H1 (cell line): ENCODE measurements around the gene DMC1. TPM values are rescaled to one million over a fixed set of nuclear protein-coding genes. Genes with fewer than 3 reads are reported as not detected.
"Not testable (repeated sequence)": the region's sequence is repeated elsewhere in the genome, so short reads cannot be mapped to it uniquely, and the experiment has no call there.

ENCODE experiments used
- CTCF ChIA-PET: fragments of 300-600 bp; sonication (Branson Sonifier 250); formaldehyde crosslinking; loops from one replicate; lab custom pipeline; 2021; ENCODE audit not compliant: partially characterized antibody; lab: Charles Lee
- POLR2A ChIA-PET: fragments of 300-600 bp; sonication (Branson Sonifier 250); formaldehyde crosslinking; loops from one replicate; lab custom pipeline; 2021; ENCODE audit warnings: inconsistent platforms; ENCODE audit not compliant: partially characterized antibody; lab: Charles Lee
- DNase-seq, 2 experiments: peaks; one replicate each; pipeline versions ENCODE4 v3.0.0 to v3.0.0-alpha.2; 2010 to 2022; ENCODE audit warnings: low spot score in 2 of 2, low read depth in 1 of 2, mixed read lengths in 1 of 2
- FAIRE-seq: peaks from 2 replicates; lab custom pipeline; 2011; peaks lifted over from hg19 to GRCh38; lab: Jason Lieb, UNC
- H2AFZ ChIP-seq: 2 replicates; pipeline ENCODE4 v1.8.1; 2012; ENCODE audit warnings: low read length, inconsistent platforms
- H2AK5ac ChIP-seq: 2 replicates; pipeline ENCODE4 v1.6.1; 2013; ENCODE audit warnings: low read depth, low read length
- H2BK120ac ChIP-seq: replicated peaks from 2 replicates; pipeline ENCODE3; 2013; ENCODE audit warnings: low read depth, low read length, inconsistent platforms
- H2BK12ac ChIP-seq: 2 replicates; pipeline ENCODE4 v1.6.1; 2013; ENCODE audit warnings: low read depth, low read length
- H2BK15ac ChIP-seq: 2 replicates; pipeline ENCODE4 v1.6.1; 2013; ENCODE audit warnings: low read length
- H2BK20ac ChIP-seq: 2 replicates; pipeline ENCODE4 v1.6.1; 2013; ENCODE audit warnings: low read length
- H2BK5ac ChIP-seq: 2 replicates; pipeline ENCODE4 v1.6.1; 2013; ENCODE audit warnings: low read depth, low read length
- H3K14ac ChIP-seq: 2 replicates; pipeline ENCODE4 v1.6.1; 2013; ENCODE audit warnings: inconsistent platforms; ENCODE audit not compliant: insufficient read length
- H3K18ac ChIP-seq: 2 replicates; pipeline ENCODE4 v1.6.1; 2013; ENCODE audit warnings: low read length; ENCODE audit errors: extremely low read depth
- H3K23ac ChIP-seq: 2 replicates; pipeline ENCODE4 v1.6.1; 2013; ENCODE audit warnings: inconsistent platforms; ENCODE audit not compliant: insufficient read length
- H3K23me2 ChIP-seq: 2 replicates; pipeline ENCODE4 v1.6.1; 2013; ENCODE audit warnings: low read depth, low read length
- H3K27ac ChIP-seq: 2 replicates; pipeline ENCODE4 v1.6.1; 2011; ENCODE audit warnings: low read depth, low read length, inconsistent platforms
- H3K27me3 ChIP-seq, 4 experiments: replicated peaks in 1 of 4; 1 replicate in 1 of 4; 2 replicates in 3 of 4; pipeline versions ENCODE4 v1.6.1 to v1.8.1; 2011 to 2013; ENCODE audit warnings: low read length in 3 of 4, mild to moderate bottlenecking in 3 of 4, inconsistent platforms in 2 of 4, mixed read lengths in 2 of 4, moderate library complexity in 1 of 4; ENCODE audit not compliant: control insufficient read depth in 3 of 4, insufficient read depth in 3 of 4; ENCODE audit errors: extremely low read depth in 1 of 4
- H3K36me3 ChIP-seq, 4 experiments: 2 replicates each; pipeline versions ENCODE4 v1.6.1 to v1.8.1; 2011 to 2013; ENCODE audit warnings: mild to moderate bottlenecking in 4 of 4, low read length in 3 of 4, moderate library complexity in 2 of 4, control low read depth in 1 of 4, inconsistent platforms in 1 of 4; ENCODE audit not compliant: insufficient read depth in 4 of 4, control insufficient read depth in 2 of 4
- H3K4ac ChIP-seq: replicated peaks from 2 replicates; pipeline ENCODE3; 2013; ENCODE audit warnings: low read length, low read depth, mixed read lengths, inconsistent platforms; ENCODE audit not compliant: insufficient read length
- H3K4me1 ChIP-seq, 4 experiments: replicated peaks in 1 of 4; 1 replicate in 1 of 4; 2 replicates in 3 of 4; pipeline versions ENCODE4 v1.6.1 to v1.8.1; 2011 to 2013; ENCODE audit warnings: low read length in 3 of 4, inconsistent platforms in 2 of 4, mixed read lengths in 1 of 4; ENCODE audit not compliant: insufficient read depth in 4 of 4, control insufficient read depth in 3 of 4
- H3K4me2 ChIP-seq, 2 experiments: 2 replicates each; pipeline versions ENCODE4 v1.6.1 to v1.8.1; 2011 to 2013; ENCODE audit warnings: low read depth in 2 of 2, low read length in 2 of 2, control low read depth in 1 of 2, inconsistent platforms in 1 of 2, mild to moderate bottlenecking in 1 of 2; ENCODE audit not compliant: insufficient read depth in 1 of 2
- H3K4me3 ChIP-seq, 4 experiments: fragments of 200-600, 300-600 bp in 1 of 4; sonication (generic), shearing (Covaris generic), sonication (Bioruptor Twin) in 1 of 4; 2 replicates each; pipeline versions ENCODE4 v1.5.1 to v1.8.1; 2011 to 2016; ENCODE audit warnings: low read length in 4 of 4, low read depth in 3 of 4, control low read depth in 2 of 4, inconsistent platforms in 2 of 4, mild to moderate bottlenecking in 2 of 4, mixed read lengths in 1 of 4, moderate library complexity in 1 of 4; ENCODE audit not compliant: insufficient read depth in 2 of 4; ENCODE audit errors: extremely low read depth in 1 of 4
- H3K56ac ChIP-seq: replicated peaks from 2 replicates; pipeline ENCODE3; 2013; ENCODE audit warnings: low read depth, mild to moderate bottlenecking, mixed read lengths, low read length, inconsistent platforms; ENCODE audit not compliant: insufficient read length
- H3K79me1 ChIP-seq: 2 replicates; pipeline ENCODE4 v1.6.1; 2013; ENCODE audit warnings: low read depth, low read length, control low read depth
- H3K79me2 ChIP-seq, 2 experiments: 2 replicates each; pipeline versions ENCODE4 v1.6.1 to v1.8.1; 2012 to 2013; ENCODE audit warnings: low read length in 2 of 2, mild to moderate bottlenecking in 2 of 2, inconsistent platforms in 1 of 2; ENCODE audit not compliant: insufficient read depth in 2 of 2, control insufficient read depth in 1 of 2
- H3K9ac ChIP-seq, 4 experiments: replicated peaks in 1 of 4; 1 replicate in 1 of 4; 2 replicates in 3 of 4; pipeline versions ENCODE4 v1.6.1 to v1.8.1; 2011 to 2013; ENCODE audit warnings: low read depth in 3 of 4, low read length in 3 of 4, control low read depth in 2 of 4, mild to moderate bottlenecking in 2 of 4, moderate library complexity in 2 of 4, inconsistent platforms in 1 of 4; ENCODE audit errors: extremely low read depth in 1 of 4
- H3K9me3 ChIP-seq, 2 experiments: 2 replicates each; pipeline versions ENCODE4 v1.6.1 to v1.8.1; 2012 to 2013; ENCODE audit warnings: mild to moderate bottlenecking in 2 of 2, moderate library complexity in 2 of 2, control low read depth in 1 of 2, inconsistent platforms in 1 of 2, low read depth in 1 of 2, low read length in 1 of 2, mixed read lengths in 1 of 2; ENCODE audit not compliant: insufficient read depth in 2 of 2
- H4K20me1 ChIP-seq, 2 experiments: replicated peaks in 1 of 2; 2 replicates each; pipeline versions ENCODE3 to v1.8.1; 2011 to 2013; ENCODE audit warnings: inconsistent platforms in 2 of 2, low read length in 2 of 2, mild to moderate bottlenecking in 1 of 2; ENCODE audit not compliant: insufficient read depth in 2 of 2, control insufficient read depth in 1 of 2
- H4K5ac ChIP-seq: 2 replicates; pipeline ENCODE4 v1.6.1; 2013; ENCODE audit warnings: low read length, low read depth, mixed read lengths, inconsistent platforms; ENCODE audit not compliant: insufficient read length
- H4K8ac ChIP-seq: 2 replicates; pipeline ENCODE4 v1.8.0; 2013; ENCODE audit warnings: mild to moderate bottlenecking, moderate library complexity, low read length, inconsistent platforms; ENCODE audit not compliant: insufficient read depth; ENCODE audit errors: extremely low read depth
- H4K91ac ChIP-seq: replicated peaks from 2 replicates; pipeline ENCODE3; 2013; ENCODE audit warnings: low read length, mixed read lengths, inconsistent platforms; ENCODE audit not compliant: insufficient read length
- WGBS, 2 experiments: shearing (Covaris generic) in 1 of 2; methylation state at CpG; one replicate each; pipeline versions ENCODE4 v1.1.6 to v1.1.7; 2013 to 2015; ENCODE audit warnings: low lambda C conversion rate in 2 of 2, mixed read lengths in 2 of 2, inconsistent platforms in 1 of 2, low coverage in 1 of 2, missing lambda C conversion rate in 1 of 2; ENCODE audit not compliant: insufficient replicate concordance in 2 of 2, insufficient coverage in 1 of 2, insufficient read length in 1 of 2; ENCODE audit errors: extremely low coverage in 1 of 2, missing lambda C conversion rate in 1 of 2; 5-methylcytosine and 5-hydroxymethylcytosine counted together
- polyA plus RNA-seq, 7 experiments: library from polyadenylated mRNA; depleted of rRNA in 3 of 7; stranded (reverse) in 5 of 7; unstranded in 2 of 7; fragments of >200 nt in 5 of 7; fragments of 200-250 nt in 2 of 7; gene quantifications; 1 replicate in 5 of 7; 2 replicates in 1 of 7; 4 replicates in 1 of 7; pipeline versions ENCODE4 v1.2.1 to v1.2.3, GENCODE V29; 2011 to 2013; ENCODE audit warnings: missing spikeins in 2 of 7, mixed read lengths in 2 of 7
- total RNA-seq: library from RNA; stranded (reverse); fragmentation: NEBNext Ultra II Directional; extraction: Animal tissue kit (Norgen Biotek cat#: 25700); gene quantifications from 2 replicates; pipeline ENCODE4 v1.2.1, GENCODE V29; 2021

Gene DMC1
- total and polyA plus RNA-seq, 2 of the 8 experiments (the other 6 are each of a cell fraction or from before 2014, with no cell fraction given): 3.8 to 7.2 TPM

GRCh38 chr22:38615064-38615405, 45.1 kb upstream of the DMC1 start:
- H4K5ac ChIP-seq, DNase-seq, H4K91ac ChIP-seq, H3K4me3 ChIP-seq, H3K27ac ChIP-seq, H2BK20ac ChIP-seq, H2BK12ac ChIP-seq, CTCF ChIA-PET, H3K4me2 ChIP-seq, H4K20me1 ChIP-seq, H3K27me3 ChIP-seq, H3K9ac ChIP-seq, H4K8ac ChIP-seq, FAIRE-seq, H2BK15ac ChIP-seq, H3K79me2 ChIP-seq, H3K79me1 ChIP-seq, H3K18ac ChIP-seq, H3K4me1 ChIP-seq, H3K23me2 ChIP-seq, H2AFZ ChIP-seq, H3K9me3 ChIP-seq, H3K4ac ChIP-seq, H2BK5ac ChIP-seq, H3K23ac ChIP-seq, H2BK120ac ChIP-seq, H3K56ac ChIP-seq, H3K14ac ChIP-seq, H2AK5ac ChIP-seq, POLR2A ChIA-PET: not testable (repeated sequence)
- H3K36me3 ChIP-seq: peaks cover 0 to 25% (median 9%) of the 10 kb centered on the region in 4 experiments; a peak in 3 of 8 replicates
- 89% methylated on average over 9 of the region's 9 CpGs; no CpG with 5 or more reads in 1 of the 2 experiments for WGBS, 2 experiments
